ENCODE data around the gene NOP58. TPM values are rescaled to one million over a fixed set of nuclear protein-coding genes. Genes with fewer than 3 reads are reported as not detected.

The NOP58 gene
- total and polyA plus RNA-seq, 2 of the 8 experiments (the other 6 are each of a cell fraction or from before 2014, with no cell fraction given) = 41.5 to 133 TPM

GRCh38 chr2:202237787-202238233 lies 27.8 kb upstream of the NOP58 start (continued):
- no peak for TF ChIP-seq GABPA (IDR thresholded peaks at IDR 0.05; ENCODE audit: borderline replicate concordance, insufficient read depth, low read length)
- no peak for TF ChIP-seq NRF1 (IDR thresholded peaks at IDR 0.05; ENCODE audit: low read depth, low read length)
- TF ChIP-seq CBX8 (IDR thresholded peaks at IDR 0.05; ENCODE audit: borderline replicate concordance, low read depth, low read length) = no peak
- TF ChIP-seq POLR2AphosphoS5 (IDR thresholded peaks at IDR 0.05; ENCODE audit: low read depth, low read length) = peak; percentile 73; the same call in 1 of the 2 replicates
- TF ChIP-seq GTF2F1 (IDR thresholded peaks at IDR 0.05; ENCODE audit: borderline replicate concordance, low read depth, low read length) = no peak
- no peak for TF ChIP-seq MAFK (IDR thresholded peaks at IDR 0.05; ENCODE audit: low read depth, low read length)
- TF ChIP-seq SIN3A (conservative IDR thresholded peaks at IDR 0.05 in 1 of 2, IDR thresholded peaks at IDR 0.05 in 1 of 2; ENCODE audit: low read depth in 1 of 2, low read length in 2 of 2) = 0 out of 4 replicates have a peak, but pooled peaks have one; percentile 29 to 50
- TF ChIP-seq KDM4A (IDR thresholded peaks at IDR 0.05; ENCODE audit: low read depth, low read length, severe bottlenecking) = no peak
- TF ChIP-seq CHD7 (IDR thresholded peaks at IDR 0.05; ENCODE audit: insufficient replicate concordance, low read length) = no peak
- TF ChIP-seq BACH1 (IDR thresholded peaks at IDR 0.05; ENCODE audit: low read length) = no peak
- no peak for TF ChIP-seq NANOG (IDR thresholded peaks at IDR 0.05; ENCODE audit: insufficient read depth, low read depth, low read length, poor library complexity, severe bottlenecking)

Measured in H1 (cell line).